WI38 (cell line): ENCODE results near the gene TSHZ2.

Experiments used
- H3K4me3 ChIP-seq: 2 replicates; pipeline ENCODE4 v1.5.1; 2011; ENCODE audit warnings: low read depth, mild to moderate bottlenecking, control low read depth, low read length
- TF ChIP-seq, protein P1 (sequence below): IDR thresholded peaks from 2 replicates; pipeline ENCODE4 v1.5.1; 2012; ENCODE audit warnings: low read depth, mild to moderate bottlenecking, control low read depth, low read length

TSHZ2 gene

DNA sequence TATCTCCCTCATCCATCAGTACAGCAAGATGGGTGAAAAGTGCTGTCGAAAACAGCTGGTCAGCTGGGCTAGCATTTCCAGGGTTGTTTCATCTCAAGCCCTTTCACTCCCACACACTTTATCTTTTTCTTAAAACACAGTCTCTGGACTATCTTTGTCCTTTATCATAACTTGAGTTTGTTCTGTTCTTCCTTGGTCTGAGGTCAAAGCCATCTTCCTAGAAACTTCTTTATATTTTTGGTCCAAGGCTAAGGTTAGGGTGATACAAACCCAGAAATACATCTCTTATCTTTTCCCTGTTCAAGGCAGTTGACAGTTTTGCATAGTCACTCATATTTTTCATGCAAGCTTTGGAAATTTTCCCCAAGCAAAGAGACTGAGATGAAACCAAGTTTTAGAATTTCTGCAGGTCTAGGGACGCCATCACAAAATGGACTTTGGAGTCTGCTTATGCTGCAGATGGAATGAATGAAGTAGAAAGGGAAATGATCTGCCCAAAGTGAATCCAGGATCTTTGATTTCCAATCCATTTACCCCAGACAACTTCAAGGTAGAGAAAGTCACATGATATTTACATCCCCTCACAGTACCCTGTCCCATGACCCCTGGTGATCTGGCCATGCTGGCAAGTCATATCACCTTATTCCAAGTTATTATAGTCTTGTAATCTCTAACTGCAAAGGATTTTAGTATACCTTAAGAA, 324.4 kb downstream of the TSHZ2 start:
- H3K4me3 ChIP-seq: no peak overlapping the region
- TF ChIP-seq, protein P1, sequence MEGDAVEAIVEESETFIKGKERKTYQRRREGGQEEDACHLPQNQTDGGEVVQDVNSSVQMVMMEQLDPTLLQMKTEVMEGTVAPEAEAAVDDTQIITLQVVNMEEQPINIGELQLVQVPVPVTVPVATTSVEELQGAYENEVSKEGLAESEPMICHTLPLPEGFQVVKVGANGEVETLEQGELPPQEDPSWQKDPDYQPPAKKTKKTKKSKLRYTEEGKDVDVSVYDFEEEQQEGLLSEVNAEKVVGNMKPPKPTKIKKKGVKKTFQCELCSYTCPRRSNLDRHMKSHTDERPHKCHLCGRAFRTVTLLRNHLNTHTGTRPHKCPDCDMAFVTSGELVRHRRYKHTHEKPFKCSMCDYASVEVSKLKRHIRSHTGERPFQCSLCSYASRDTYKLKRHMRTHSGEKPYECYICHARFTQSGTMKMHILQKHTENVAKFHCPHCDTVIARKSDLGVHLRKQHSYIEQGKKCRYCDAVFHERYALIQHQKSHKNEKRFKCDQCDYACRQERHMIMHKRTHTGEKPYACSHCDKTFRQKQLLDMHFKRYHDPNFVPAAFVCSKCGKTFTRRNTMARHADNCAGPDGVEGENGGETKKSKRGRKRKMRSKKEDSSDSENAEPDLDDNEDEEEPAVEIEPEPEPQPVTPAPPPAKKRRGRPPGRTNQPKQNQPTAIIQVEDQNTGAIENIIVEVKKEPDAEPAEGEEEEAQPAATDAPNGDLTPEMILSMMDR: no peak

DNA sequence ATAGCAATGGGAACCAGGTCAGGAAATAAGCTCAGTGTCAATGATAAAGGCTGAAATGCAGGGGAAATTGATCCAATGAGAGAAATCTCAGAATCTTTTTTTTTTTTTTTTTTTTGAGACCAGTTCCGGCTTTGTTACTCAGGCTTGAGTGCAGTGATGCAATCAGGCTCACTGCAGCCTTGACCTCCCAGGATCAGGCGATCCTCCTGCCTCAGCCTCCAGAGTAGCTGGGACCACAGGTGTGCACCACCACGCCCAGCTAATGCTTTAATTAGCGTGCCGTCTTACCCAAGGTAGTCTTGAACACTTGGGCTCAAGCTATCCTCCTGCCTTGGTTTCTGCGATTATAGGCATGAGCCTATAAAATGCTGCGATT, 325.0 kb downstream of the TSHZ2 start:
- no peak overlapping the region for H3K4me3 ChIP-seq
- TF ChIP-seq, protein P1: no peak

DNA sequence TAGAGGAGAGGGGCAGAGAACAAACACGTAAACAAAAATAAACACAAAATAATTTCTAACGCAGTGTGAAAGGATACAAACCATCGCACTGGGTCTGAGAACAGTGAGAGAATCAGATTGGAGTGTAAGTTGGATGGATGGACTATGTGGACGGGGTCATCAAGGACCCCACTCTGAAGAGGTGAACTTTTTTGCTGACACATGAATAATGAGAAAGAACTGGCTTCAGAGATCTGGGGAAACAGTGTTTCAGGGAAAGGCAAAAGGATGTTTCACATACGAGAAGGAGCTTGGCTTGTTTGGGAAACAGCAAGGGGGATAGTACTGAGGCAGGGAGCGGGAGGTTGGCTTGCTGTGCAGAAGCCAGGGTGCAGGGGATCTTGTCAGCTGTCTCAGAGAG, 326.1 kb downstream of the TSHZ2 start:
- TF ChIP-seq, protein P1: no peak
- no peak overlapping the region for H3K4me3 ChIP-seq

DNA sequence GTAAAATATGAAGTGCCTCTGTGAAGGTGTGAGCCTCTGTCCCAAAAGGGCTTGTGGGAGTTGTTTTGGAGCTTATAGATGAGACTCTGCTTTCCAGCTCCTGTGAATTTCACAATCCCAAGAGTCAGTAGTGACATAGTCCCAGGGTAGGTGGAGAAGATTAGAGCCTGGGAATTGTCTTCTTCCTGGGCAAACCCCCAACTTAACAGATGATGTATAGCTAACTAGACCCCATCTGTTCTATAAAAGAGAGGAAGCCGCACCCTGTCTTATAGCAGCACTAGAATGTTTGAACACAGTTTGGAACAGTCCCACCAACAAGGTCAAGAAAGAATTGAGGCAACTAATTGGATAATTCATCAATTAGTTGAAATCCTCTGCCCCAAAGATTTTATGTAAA, 326.8 kb downstream of the TSHZ2 start:
- no peak overlapping the region for H3K4me3 ChIP-seq
- TF ChIP-seq, protein P1: no peak

DNA sequence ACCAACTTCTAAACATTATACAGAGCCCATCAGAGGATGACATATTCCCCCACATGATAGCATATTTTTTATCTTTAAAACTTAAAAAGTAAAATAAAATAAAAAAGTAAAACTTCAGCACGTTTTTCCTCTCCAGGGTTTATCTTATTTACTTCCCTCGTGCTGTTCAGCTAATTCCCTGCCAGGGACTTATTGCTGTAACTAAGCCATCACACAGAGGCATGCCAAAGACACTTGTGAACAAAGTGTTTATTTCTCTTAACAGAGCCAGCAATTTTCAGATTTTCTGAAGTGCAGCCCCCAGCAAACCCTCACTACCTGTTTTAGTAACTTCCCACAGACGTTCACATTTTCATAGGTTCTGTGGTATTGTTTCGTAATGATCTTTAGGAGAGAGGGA, 327.7 kb downstream of the TSHZ2 start:
- TF ChIP-seq, protein P1: no peak
- H3K4me3 ChIP-seq: no peak overlapping the region

DNA sequence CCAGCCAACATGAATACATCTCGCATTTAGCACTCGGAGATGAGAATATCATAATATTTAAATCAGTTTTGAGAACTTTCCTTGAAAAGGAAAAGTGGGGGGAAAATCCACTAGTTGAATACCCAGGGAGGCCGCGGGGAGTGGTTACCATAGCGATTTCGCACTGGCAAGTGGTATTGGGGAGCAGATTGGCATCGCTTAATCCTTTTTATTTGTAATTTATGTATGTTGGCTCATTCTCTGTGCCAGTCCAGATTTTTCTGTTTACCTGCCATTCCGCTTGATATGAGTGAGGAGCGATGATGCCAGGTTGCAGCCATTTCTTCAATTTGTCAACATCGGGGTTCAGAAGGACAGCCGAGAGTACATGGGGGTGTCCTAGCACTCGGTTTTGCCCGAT, 329.7 kb downstream of the TSHZ2 start:
- TF ChIP-seq, protein P1: no peak
- H3K4me3 ChIP-seq: no peak overlapping the region

DNA sequence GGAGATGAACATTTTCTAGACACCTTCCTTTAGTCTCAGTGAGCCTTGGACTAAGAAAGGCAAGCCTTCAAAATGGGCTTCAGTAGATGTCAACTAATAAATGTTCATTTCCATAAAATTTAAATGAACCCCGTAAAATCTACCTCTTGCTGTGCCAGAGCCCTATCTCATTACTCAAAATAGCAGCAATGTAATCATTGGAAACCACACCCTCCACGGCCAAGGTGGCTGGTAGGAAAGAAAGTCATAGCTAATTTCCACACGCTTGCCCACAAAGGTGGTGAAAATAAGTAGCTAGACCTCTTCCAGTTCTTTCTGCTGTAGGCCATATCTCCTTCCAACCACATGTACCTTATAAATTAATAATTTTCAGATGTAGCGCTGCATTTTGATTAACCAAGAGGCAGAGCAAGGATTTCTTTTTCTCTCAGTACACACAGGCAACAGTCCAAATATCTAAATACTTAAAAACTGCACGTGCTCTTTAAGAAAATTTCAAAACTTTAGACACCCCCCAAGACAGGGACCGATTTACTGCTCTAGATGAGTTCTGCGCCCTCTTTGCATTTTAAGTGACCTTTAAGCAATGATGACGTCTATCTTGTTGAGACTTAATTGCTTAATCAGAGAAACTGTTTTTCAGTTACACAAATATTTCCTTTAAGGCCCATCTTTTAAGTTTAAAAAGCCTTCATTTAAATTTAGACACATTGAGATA, 330.7 kb downstream of the TSHZ2 start:
- H3K4me3 ChIP-seq: no peak overlapping the region
- TF ChIP-seq, protein P1: no peak
